ENCODE results near the gene PPA2. TPM values are rescaled to one million over a fixed set of nuclear protein-coding genes. Genes with fewer than 3 reads are reported as not detected.

Gene PPA2
- total RNA-seq, 2 experiments from 2014 or later: 72.0 to 81.9 TPM

- Mint-ChIP-seq H3K4me3 (no peak overlapping the region), H3K27ac (no peak overlapping the region), H3K36me3 (peaks cover 2% of the 10 kb centered on the region), H3K9me3 (peaks cover 2% of the 10 kb centered on the region), H3K27me3 (no peaks in the 10 kb centered on the region), H3K4me1 (peaks cover 5% of the 10 kb centered on the region)
- no peak for DNase-seq
- POLR2A ChIA-PET: no interaction called here
- ATAC-seq (ENCODE audit: low read depth): no peak
These were observed 122.9 kb downstream of the PPA2 start for GRCh38 chr4:105350859-105351490.

- DNase-seq (no peak), ATAC-seq (ENCODE audit: low read depth) (no peak)
- Mint-ChIP-seq H3K4me3 (no peak overlapping the region), H3K27me3 (no peaks in the 10 kb centered on the region), H3K36me3 (no peaks in the 10 kb centered on the region), H3K27ac (no peak overlapping the region), H3K4me1 (peaks cover 4% of the 10 kb centered on the region), H3K9me3 (peaks cover 2% of the 10 kb centered on the region)
- POLR2A ChIA-PET: no interaction called here
These were observed 125.1 kb downstream of the PPA2 start for GRCh38 chr4:105348719-105349118.

- no peaks in the 10 kb centered on the region for H3K4me1 Mint-ChIP-seq
- H3K4me3 Mint-ChIP-seq: no peak overlapping the region
- H3K36me3 Mint-ChIP-seq: no peaks in the 10 kb centered on the region
- POLR2A ChIA-PET: no interaction called here
- H3K27me3 Mint-ChIP-seq: no peaks in the 10 kb centered on the region
- ATAC-seq (ENCODE audit: low read depth) (no peak), DNase-seq (no peak)
- H3K9me3 Mint-ChIP-seq: peaks cover 1% of the 10 kb centered on the region
- no peak overlapping the region for H3K27ac Mint-ChIP-seq
These were observed 127.0 kb downstream of the PPA2 start for GRCh38 chr4:105346869-105347268.

- POLR2A ChIA-PET: no interaction called here
- DNase-seq (no peak), ATAC-seq (ENCODE audit: low read depth) (no peak)
- H3K36me3 Mint-ChIP-seq: no peaks in the 10 kb centered on the region
- H3K4me1 Mint-ChIP-seq: no peaks in the 10 kb centered on the region
- no peaks in the 10 kb centered on the region for H3K27me3 Mint-ChIP-seq
- H3K27ac Mint-ChIP-seq: no peak overlapping the region
- no peaks in the 10 kb centered on the region for H3K9me3 Mint-ChIP-seq
- no peak overlapping the region for H3K4me3 Mint-ChIP-seq
These were observed 128.0 kb downstream of the PPA2 start for GRCh38 chr4:105345838-105346237.

GRCh38 chr4:105345358-105345757, 128.5 kb downstream of the PPA2 start:
- H3K9me3 Mint-ChIP-seq: no peaks in the 10 kb centered on the region

GRCh38 chr4:105344141-105344540, 129.7 kb downstream of the PPA2 start:
- DNase-seq (no peak), ATAC-seq (ENCODE audit: low read depth) (no peak)
- Mint-ChIP-seq H3K9me3 (no peaks in the 10 kb centered on the region), H3K27me3 (no peaks in the 10 kb centered on the region), H3K27ac (no peak overlapping the region), H3K4me3 (no peak overlapping the region), H3K4me1 (no peaks in the 10 kb centered on the region), H3K36me3 (no peaks in the 10 kb centered on the region)
- POLR2A ChIA-PET: no interaction called here

More at GRCh38 chr4:105345358-105345757, 128.5 kb downstream of the PPA2 start:
- Mint-ChIP-seq H3K27ac (no peak overlapping the region), H3K4me3 (no peak overlapping the region), H3K4me1 (no peaks in the 10 kb centered on the region), H3K36me3 (no peaks in the 10 kb centered on the region), H3K27me3 (no peaks in the 10 kb centered on the region)
- DNase-seq (no peak), ATAC-seq (ENCODE audit: low read depth) (no peak)
- POLR2A ChIA-PET: no interaction called here

- Mint-ChIP-seq H3K27me3 (no peaks in the 10 kb centered on the region), H3K4me1 (no peaks in the 10 kb centered on the region), H3K9me3 (peaks cover 2% of the 10 kb centered on the region), H3K27ac (no peak overlapping the region), H3K36me3 (peaks cover 2% of the 10 kb centered on the region), H3K4me3 (no peak overlapping the region)
- DNase-seq (no peak), ATAC-seq (ENCODE audit: low read depth) (no peak)
- POLR2A ChIA-PET: no interaction called here
These were observed 130.5 kb downstream of the PPA2 start for GRCh38 chr4:105343146-105343931.

GRCh38 chr4:105329081-105329480, 144.8 kb downstream of the PPA2 start:
- Mint-ChIP-seq H3K4me1 (peaks cover 15% of the 10 kb centered on the region), H3K27ac (no peak overlapping the region), H3K4me3 (peak overlapping the region; percentile 5), H3K9me3 (peaks cover 3% of the 10 kb centered on the region), H3K27me3 (no peaks in the 10 kb centered on the region), H3K36me3 (peaks cover 3% of the 10 kb centered on the region)
- no peak for DNase-seq
- ATAC-seq (ENCODE audit: low read depth): peak; percentile 95
- POLR2A ChIA-PET: no interaction called here

GRCh38 chr4:105327956-105328355, 145.9 kb downstream of the PPA2 start:
- peaks cover 4% of the 10 kb centered on the region for H3K9me3 Mint-ChIP-seq
- POLR2A ChIA-PET: no interaction called here
- peaks cover 15% of the 10 kb centered on the region for H3K4me1 Mint-ChIP-seq

GRCh38 chr4:105327222-105327621, 146.6 kb downstream of the PPA2 start:
- no peak overlapping the region for H3K27ac Mint-ChIP-seq
- POLR2A ChIA-PET: no interaction called here
- peaks cover 4% of the 10 kb centered on the region for H3K9me3 Mint-ChIP-seq
- DNase-seq (no peak), ATAC-seq (ENCODE audit: low read depth) (no peak)
- no peak overlapping the region for H3K4me3 Mint-ChIP-seq
- peaks cover 15% of the 10 kb centered on the region for H3K4me1 Mint-ChIP-seq
- no peaks in the 10 kb centered on the region for H3K27me3 Mint-ChIP-seq
- H3K36me3 Mint-ChIP-seq: peaks cover 4% of the 10 kb centered on the region

More at GRCh38 chr4:105327956-105328355, 145.9 kb downstream of the PPA2 start:
- DNase-seq (no peak), ATAC-seq (ENCODE audit: low read depth) (no peak)
- Mint-ChIP-seq H3K27ac (no peak overlapping the region), H3K36me3 (peaks cover 4% of the 10 kb centered on the region), H3K4me3 (no peak overlapping the region), H3K27me3 (no peaks in the 10 kb centered on the region)

Other genes starting within 250 kb of the PPA2 start
- not detected for gene ARHGEF38, start 78.6 kb upstream of the PPA2 start, total RNA-seq
- 10 to 100 TPM; 20.3 to 20.8 TPM for gene INTS12, start 234.6 kb upstream of the PPA2 start, total RNA-seq
- 10 to 100 TPM; 10.4 to 11.2 TPM for gene GSTCD, start 234.7 kb upstream of the PPA2 start, total RNA-seq

Data from activated naive CD8-positive, alpha-beta T cell treated with anti-CD3 and anti-CD28 coated beads, Interleukin-2, amount 10 ng/mL, durations not matched to agents 7 days and 5 days (primary cell).